ENCODE data around the gene PLAC1.

PLAC1 gene

DNA sequence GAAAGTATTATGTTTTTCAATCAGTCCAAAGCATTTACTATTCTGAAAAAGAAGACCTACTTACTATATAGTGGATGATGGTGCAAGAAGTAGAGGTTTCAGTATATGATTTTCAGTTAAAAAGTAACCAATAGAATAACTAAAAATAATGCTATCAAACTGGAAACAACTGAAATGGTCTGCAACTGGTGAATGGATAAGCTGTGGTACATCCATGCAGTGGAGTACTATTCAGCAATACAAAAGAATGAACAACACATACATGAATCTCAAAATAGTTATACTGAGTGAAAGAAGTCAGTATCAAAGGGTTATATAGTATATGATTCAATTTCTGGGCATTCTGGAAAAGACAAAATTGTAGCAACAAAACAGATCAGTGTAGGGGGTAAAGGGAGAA lies 55.9 kb downstream of the PLAC1 start:
- Histone ChIP-seq H3K9me3 (ENCODE audit: control insufficient read depth, insufficient read depth, low read length) (no peaks in the 10 kb centered on the region), H3K27me3 (ENCODE audit: control insufficient read depth, insufficient read depth, low read length) (no peaks in the 10 kb centered on the region), H3K9ac (ENCODE audit: low read depth, low read length) (no peak overlapping the region), H3K36me3 (ENCODE audit: control insufficient read depth, insufficient read depth, low read length) (no peaks in the 10 kb centered on the region), H3K4me1 (ENCODE audit: control insufficient read depth, insufficient read depth, low read length) (no peaks in the 10 kb centered on the region), H3K4me3 (ENCODE audit: low read depth, low read length) (no peak overlapping the region)

DNA sequence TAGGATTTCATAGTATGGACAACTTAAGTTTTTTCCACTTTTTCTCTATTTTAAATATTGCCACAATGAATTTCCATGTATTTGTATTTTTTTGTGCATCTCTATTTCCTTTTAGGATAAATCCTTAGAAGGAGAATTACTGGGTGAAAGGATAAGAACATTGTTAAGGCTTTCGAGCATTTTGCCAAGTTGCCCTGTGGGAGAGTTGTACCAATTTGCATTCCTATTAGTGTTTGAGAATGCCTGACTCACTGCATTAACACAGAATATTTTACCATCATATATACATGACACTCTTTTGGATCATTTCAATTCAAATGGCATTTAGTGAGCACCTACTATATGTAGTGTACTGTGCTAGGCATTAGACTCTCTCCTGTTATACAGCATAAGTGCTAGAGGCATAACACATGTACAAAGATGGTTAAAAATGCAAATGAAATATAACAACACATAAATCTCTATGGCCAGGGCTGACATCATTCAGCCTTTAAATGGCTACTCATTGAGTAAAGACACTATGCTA lies 57.0 kb downstream of the PLAC1 start:
- Histone ChIP-seq H3K27me3 (ENCODE audit: control insufficient read depth, insufficient read depth, low read length) (no peaks in the 10 kb centered on the region), H3K36me3 (ENCODE audit: control insufficient read depth, insufficient read depth, low read length) (no peaks in the 10 kb centered on the region), H3K4me1 (ENCODE audit: control insufficient read depth, insufficient read depth, low read length) (no peaks in the 10 kb centered on the region), H3K4me3 (ENCODE audit: low read depth, low read length) (no peak overlapping the region), H3K9ac (ENCODE audit: low read depth, low read length) (no peak overlapping the region), H3K9me3 (ENCODE audit: control insufficient read depth, insufficient read depth, low read length) (no peaks in the 10 kb centered on the region)

DNA sequence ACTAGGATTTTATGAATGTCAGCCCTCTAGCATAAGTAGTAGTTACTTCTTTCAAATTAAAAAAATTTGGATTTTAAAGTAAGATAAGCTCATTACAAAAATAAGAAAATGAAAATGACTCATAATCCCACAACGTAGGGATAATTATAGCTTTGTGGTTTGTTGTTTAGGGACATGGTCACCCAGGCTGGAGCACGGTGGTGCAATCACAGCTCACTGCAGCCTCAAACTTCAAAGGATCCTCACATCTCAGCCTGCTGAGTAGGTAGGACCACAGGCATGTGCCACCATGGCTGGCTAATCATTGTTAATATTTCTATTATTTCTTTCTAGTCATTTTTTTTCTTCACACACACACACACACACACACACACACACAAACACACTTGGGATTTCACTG lies 57.6 kb downstream of the PLAC1 start:
- no peaks in the 10 kb centered on the region for H3K27me3 ChIP-seq (ENCODE audit: control insufficient read depth, insufficient read depth, low read length)
- no peaks in the 10 kb centered on the region for H3K36me3 ChIP-seq (ENCODE audit: control insufficient read depth, insufficient read depth, low read length)
- no peaks in the 10 kb centered on the region for H3K4me1 ChIP-seq (ENCODE audit: control insufficient read depth, insufficient read depth, low read length)
- no peak overlapping the region for H3K9ac ChIP-seq (ENCODE audit: low read depth, low read length)
- H3K9me3 ChIP-seq (ENCODE audit: control insufficient read depth, insufficient read depth, low read length): no peaks in the 10 kb centered on the region
- no peak overlapping the region for H3K4me3 ChIP-seq (ENCODE audit: low read depth, low read length)

DNA sequence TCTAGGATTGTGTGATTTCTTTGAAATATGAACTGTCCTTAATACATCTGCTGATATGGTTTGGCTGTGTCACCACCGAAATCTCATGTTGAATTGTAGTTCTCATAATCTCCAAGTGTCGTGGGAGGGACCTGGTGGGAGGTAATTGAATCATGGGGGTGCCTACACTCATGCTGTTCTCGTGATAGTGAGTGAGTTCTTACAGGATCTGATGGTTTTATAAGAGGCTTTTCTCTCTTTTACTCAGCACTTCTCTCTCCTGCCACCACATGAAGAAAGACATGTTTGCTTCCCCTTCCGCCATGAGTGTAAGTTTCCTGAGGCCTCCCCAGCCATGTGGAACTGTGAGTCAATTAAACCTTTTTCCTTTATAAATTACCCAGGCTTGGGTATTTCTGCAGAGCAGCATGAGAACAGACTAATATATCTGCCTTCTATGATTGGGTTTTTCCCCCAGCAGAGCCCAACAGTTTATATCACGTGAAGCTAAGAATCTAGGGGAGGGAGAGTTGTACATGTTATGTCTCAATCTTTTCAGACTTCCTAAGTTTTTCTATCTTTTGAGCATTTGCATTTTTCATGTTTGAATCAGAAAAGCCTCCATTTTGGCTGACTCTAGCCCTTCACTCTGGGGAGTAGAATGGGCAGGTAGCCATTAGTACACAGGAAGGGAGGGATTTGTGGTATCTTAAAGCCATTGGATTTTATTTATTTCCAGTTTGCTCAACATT lies 58.9 kb downstream of the PLAC1 start:
- H3K4me1 ChIP-seq (ENCODE audit: control insufficient read depth, insufficient read depth, low read length): no peaks in the 10 kb centered on the region
- H3K27me3 ChIP-seq (ENCODE audit: control insufficient read depth, insufficient read depth, low read length): no peaks in the 10 kb centered on the region
- no peaks in the 10 kb centered on the region for H3K9me3 ChIP-seq (ENCODE audit: control insufficient read depth, insufficient read depth, low read length)
- no peaks in the 10 kb centered on the region for H3K36me3 ChIP-seq (ENCODE audit: control insufficient read depth, insufficient read depth, low read length)
- H3K9ac ChIP-seq (ENCODE audit: low read depth, low read length): no peak overlapping the region
- no peak overlapping the region for H3K4me3 ChIP-seq (ENCODE audit: low read depth, low read length)

DNA sequence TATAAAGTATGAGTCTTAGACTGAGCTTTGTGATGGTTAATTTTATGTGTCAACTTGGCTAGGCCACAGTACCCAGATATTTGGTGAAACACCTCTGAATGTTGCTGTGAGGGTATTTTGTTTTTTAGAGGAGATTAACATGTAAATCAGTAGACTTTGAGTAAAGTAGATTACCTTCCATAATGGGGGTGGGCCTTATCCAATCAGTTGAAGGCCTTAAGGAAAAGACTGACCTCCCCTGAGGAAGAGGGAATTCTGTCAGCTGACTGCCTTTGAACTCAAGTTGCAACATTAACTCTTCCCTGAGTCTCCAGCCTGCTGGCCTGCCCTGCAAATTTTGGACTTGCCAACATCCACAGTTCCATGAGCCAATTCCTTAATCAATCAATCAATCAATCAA lies 66.0 kb downstream of the PLAC1 start:
- Histone ChIP-seq H3K9me3 (ENCODE audit: control insufficient read depth, insufficient read depth, low read length) (no peaks in the 10 kb centered on the region), H3K9ac (ENCODE audit: low read depth, low read length) (no peak overlapping the region), H3K4me1 (ENCODE audit: control insufficient read depth, insufficient read depth, low read length) (no peaks in the 10 kb centered on the region), H3K36me3 (ENCODE audit: control insufficient read depth, insufficient read depth, low read length) (no peaks in the 10 kb centered on the region), H3K4me3 (ENCODE audit: low read depth, low read length) (no peak overlapping the region), H3K27me3 (ENCODE audit: control insufficient read depth, insufficient read depth, low read length) (no peaks in the 10 kb centered on the region)

DNA sequence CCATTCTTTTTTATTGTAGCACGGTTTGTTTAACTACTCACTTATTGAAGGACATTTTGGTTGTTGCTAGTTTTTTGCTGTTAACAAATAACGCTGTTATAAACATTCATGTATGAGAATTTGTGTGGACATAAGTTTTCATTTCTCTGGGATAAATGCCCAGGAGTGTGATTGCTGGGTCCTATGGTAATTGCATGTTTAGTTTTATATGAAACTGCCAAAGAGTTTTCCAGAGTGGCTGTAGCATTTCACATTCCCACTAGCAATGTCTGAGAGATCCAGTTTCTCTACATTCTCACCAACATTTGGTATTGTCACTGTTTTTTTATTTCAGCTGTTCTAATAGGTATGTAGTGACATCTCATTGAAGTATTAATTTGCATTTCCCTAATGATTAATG lies 66.8 kb downstream of the PLAC1 start:
- Histone ChIP-seq H3K4me3 (ENCODE audit: low read depth, low read length) (no peak overlapping the region), H3K4me1 (ENCODE audit: control insufficient read depth, insufficient read depth, low read length) (no peaks in the 10 kb centered on the region), H3K27me3 (ENCODE audit: control insufficient read depth, insufficient read depth, low read length) (no peaks in the 10 kb centered on the region), H3K9ac (ENCODE audit: low read depth, low read length) (no peak overlapping the region), H3K9me3 (ENCODE audit: control insufficient read depth, insufficient read depth, low read length) (no peaks in the 10 kb centered on the region), H3K36me3 (ENCODE audit: control insufficient read depth, insufficient read depth, low read length) (no peaks in the 10 kb centered on the region)

DNA sequence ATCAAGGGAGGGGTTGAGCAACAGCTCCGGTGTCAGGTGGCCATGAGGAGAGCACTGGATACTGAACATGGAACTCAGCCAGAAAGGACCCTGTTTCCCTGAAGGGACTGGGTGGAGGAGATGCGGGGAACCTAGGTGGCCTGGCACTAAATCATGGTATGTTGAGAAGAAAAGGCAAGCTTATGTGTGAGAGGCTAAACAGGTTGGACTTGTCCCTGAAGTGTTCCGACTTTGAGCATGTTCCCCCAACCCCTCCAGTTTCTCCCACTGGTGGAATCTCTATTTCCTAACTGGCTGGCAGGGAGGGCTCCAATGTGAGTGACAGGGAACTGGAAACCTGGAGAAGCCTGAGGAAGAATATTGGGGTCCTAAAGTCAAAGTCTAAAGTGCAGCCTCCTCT lies 69.5 kb downstream of the PLAC1 start:
- Histone ChIP-seq H3K36me3 (ENCODE audit: control insufficient read depth, insufficient read depth, low read length) (no peaks in the 10 kb centered on the region), H3K9me3 (ENCODE audit: control insufficient read depth, insufficient read depth, low read length) (peaks cover 2% of the 10 kb centered on the region)

DNA sequence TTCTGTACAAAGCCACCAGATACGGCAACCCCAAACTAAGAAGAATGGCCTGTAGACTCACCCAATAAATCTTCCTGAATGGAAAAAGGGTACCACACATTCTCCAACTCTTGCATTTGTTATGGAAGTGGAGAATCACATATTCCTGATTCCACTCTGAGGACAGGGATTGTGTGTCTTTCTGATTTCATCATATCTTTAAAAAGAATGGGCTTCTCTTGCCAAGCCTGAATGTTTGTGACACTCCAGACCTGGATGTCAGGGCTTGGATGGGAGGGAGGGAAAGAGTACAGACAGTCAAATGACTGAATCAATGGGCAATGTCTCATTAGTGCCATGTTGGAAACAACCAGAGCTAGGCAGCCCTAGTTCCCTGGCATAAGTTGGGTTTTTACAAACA lies 77.4 kb downstream of the PLAC1 start:
- Histone ChIP-seq H3K4me3 (ENCODE audit: low read depth, low read length) (no peak overlapping the region), H3K4me1 (ENCODE audit: control insufficient read depth, insufficient read depth, low read length) (no peaks in the 10 kb centered on the region), H3K9ac (ENCODE audit: low read depth, low read length) (no peak overlapping the region), H3K9me3 (ENCODE audit: control insufficient read depth, insufficient read depth, low read length) (peaks cover 2% of the 10 kb centered on the region), H3K36me3 (ENCODE audit: control insufficient read depth, insufficient read depth, low read length) (no peaks in the 10 kb centered on the region), H3K27me3 (ENCODE audit: control insufficient read depth, insufficient read depth, low read length) (no peaks in the 10 kb centered on the region)

More for the DNA sequence above, 69.5 kb downstream of the PLAC1 start:
- Histone ChIP-seq H3K27me3 (ENCODE audit: control insufficient read depth, insufficient read depth, low read length) (no peaks in the 10 kb centered on the region), H3K4me1 (ENCODE audit: control insufficient read depth, insufficient read depth, low read length) (no peaks in the 10 kb centered on the region), H3K4me3 (ENCODE audit: low read depth, low read length) (no peak overlapping the region), H3K9ac (ENCODE audit: low read depth, low read length) (no peak overlapping the region)

DNA sequence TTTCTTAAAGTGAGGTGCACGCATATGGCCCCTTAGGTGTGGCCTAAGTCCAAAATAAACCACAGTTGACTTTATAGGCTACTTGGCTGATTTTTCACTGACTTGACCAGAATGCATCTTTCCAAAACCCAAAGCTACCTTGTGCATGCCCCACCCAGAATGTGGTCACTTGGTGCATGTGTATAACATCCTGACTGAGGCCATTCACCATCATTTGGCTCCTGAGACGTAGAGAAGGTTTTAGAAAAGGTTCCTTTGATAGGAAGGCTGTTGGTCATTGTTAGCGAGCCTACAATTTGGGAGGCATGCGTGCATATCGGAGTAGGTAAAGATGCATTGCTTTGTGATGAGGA lies 84.6 kb downstream of the PLAC1 start:
- Histone ChIP-seq H3K27me3 (ENCODE audit: control insufficient read depth, insufficient read depth, low read length) (no peaks in the 10 kb centered on the region), H3K4me3 (ENCODE audit: low read depth, low read length) (no peak overlapping the region), H3K9me3 (ENCODE audit: control insufficient read depth, insufficient read depth, low read length) (peaks cover 9% of the 10 kb centered on the region), H3K9ac (ENCODE audit: low read depth, low read length) (no peak overlapping the region), H3K4me1 (ENCODE audit: control insufficient read depth, insufficient read depth, low read length) (no peaks in the 10 kb centered on the region), H3K36me3 (ENCODE audit: control insufficient read depth, insufficient read depth, low read length) (no peaks in the 10 kb centered on the region)

DNA sequence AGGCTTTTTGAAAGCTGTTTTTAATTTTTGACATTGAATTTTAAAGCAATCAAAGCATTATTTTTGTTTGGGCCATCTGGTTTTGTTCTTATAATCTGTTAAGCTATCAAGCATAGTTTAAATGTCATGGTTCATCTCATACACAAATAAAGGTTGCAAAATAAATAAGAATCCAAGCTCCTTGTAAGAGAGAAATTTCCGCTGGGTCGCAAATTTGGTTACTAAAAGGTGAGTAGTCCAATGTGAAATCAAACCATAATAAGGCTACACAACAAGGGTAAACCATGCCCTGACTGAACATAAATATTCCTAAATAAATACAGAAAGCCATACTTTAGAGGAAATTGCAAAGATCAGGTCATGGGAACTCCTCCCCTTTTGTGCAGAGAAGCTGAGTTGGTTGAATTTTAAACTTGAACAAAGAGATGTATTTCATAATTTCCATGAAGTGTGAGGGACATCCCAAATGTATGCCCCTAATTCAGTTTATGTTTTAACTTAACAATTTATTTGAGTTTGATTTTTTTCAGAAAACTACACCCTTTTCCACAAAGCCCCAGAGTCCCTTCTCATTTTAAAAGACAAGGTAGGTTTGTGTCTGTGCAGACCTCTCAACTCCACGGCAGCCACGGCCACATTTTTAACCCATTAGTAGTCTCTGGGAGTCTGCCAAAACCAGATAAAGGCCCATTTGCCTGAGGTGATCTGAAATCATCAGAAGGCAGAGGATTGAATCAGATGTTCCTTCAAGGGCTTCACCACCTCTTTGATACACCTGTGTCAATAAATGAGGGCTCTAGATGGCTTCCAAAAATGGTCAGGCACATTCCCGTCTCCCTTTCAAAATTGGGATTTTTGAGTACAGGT lies 85.2 kb downstream of the PLAC1 start:
- Histone ChIP-seq H3K4me3 (ENCODE audit: low read depth, low read length) (no peak overlapping the region), H3K36me3 (ENCODE audit: control insufficient read depth, insufficient read depth, low read length) (no peaks in the 10 kb centered on the region), H3K9ac (ENCODE audit: low read depth, low read length) (no peak overlapping the region), H3K9me3 (ENCODE audit: control insufficient read depth, insufficient read depth, low read length) (peaks cover 9% of the 10 kb centered on the region), H3K4me1 (ENCODE audit: control insufficient read depth, insufficient read depth, low read length) (no peaks in the 10 kb centered on the region), H3K27me3 (ENCODE audit: control insufficient read depth, insufficient read depth, low read length) (no peaks in the 10 kb centered on the region)

DNA sequence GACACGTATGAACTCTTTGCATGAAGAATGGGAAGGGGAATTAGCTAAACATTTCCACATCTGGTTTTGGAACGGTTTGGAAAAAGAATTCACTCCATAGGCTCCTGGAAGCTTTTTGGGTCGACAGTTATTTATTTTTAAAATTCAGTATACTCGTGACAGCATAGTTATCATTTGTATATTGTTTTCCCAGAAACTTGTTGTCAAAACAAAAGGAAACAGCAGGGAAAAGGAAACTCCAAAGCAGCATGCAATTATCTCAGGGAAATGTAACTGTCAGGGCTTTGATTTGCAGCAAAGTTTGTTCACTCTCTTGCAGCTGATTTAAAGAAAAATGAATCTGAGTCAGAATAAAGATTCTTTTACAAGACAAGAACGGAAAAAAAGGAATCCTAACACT lies 86.5 kb downstream of the PLAC1 start:
- Histone ChIP-seq H3K27me3 (ENCODE audit: control insufficient read depth, insufficient read depth, low read length) (no peaks in the 10 kb centered on the region), H3K4me1 (ENCODE audit: control insufficient read depth, insufficient read depth, low read length) (no peaks in the 10 kb centered on the region), H3K9me3 (ENCODE audit: control insufficient read depth, insufficient read depth, low read length) (peaks cover 9% of the 10 kb centered on the region), H3K36me3 (ENCODE audit: control insufficient read depth, insufficient read depth, low read length) (no peaks in the 10 kb centered on the region), H3K9ac (ENCODE audit: low read depth, low read length) (no peak overlapping the region), H3K4me3 (ENCODE audit: low read depth, low read length) (no peak overlapping the region)

DNA sequence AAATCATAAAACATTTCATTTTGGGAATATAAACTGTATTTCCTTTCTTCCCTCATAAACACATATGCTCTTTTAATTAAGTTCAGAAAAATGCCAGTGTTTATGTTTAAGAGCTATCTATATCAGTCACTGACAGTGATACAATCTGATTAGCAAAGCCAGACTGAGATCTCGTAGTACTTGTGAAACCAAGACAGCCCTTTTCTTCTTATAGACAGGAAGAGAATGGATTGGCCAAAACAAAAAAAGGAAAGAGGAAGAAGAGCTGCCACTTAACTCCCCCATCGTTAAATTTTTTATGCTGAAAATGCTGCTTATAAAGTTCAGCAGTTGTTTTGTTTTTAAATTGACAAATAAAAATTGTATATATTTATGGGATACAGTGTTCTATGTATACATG lies 87.4 kb downstream of the PLAC1 start:
- Histone ChIP-seq H3K9me3 (ENCODE audit: control insufficient read depth, insufficient read depth, low read length) (peaks cover 9% of the 10 kb centered on the region), H3K36me3 (ENCODE audit: control insufficient read depth, insufficient read depth, low read length) (no peaks in the 10 kb centered on the region), H3K27me3 (ENCODE audit: control insufficient read depth, insufficient read depth, low read length) (no peaks in the 10 kb centered on the region), H3K9ac (ENCODE audit: low read depth, low read length) (no peak overlapping the region), H3K4me1 (ENCODE audit: control insufficient read depth, insufficient read depth, low read length) (no peaks in the 10 kb centered on the region), H3K4me3 (ENCODE audit: low read depth, low read length) (no peak overlapping the region)

All from iPS-15b (cell line).